ENCODE results near the gene UGT1A8. TPM values are rescaled to one million over a fixed set of nuclear protein-coding genes. Genes with fewer than 3 reads are reported as not detected.
A peak's percentile ranks its signal among the peaks of the same experiment; 100 is the strongest.

The UGT1A8 gene
- total RNA-seq, 1 experiment from 2014 or later, result 2.2 TPM

- no peak for DNase-seq
- Histone ChIP-seq H3K9me3 (no peaks in the 10 kb centered on the region), H3K27me3 (no peaks in the 10 kb centered on the region; the same call in 1 of the 2 replicates), H3K36me3 (no peaks in the 10 kb centered on the region), H3K4me3 (no peak within 1 kb of the TSS)
Observed at GRCh38 chr2:233671290-233672161, 54.1 kb downstream of the UGT1A8 start, which contains the start of gene UGT1A9. TSS of gene UGT1A9 (plus strand) at chr2:233671898. CDS start at chr2:233671935, 37 bp downstream.

GRCh38 chr2:233672886-233673285 is 55.5 kb downstream of the UGT1A8 start:
- no peaks in the 10 kb centered on the region for H3K36me3 ChIP-seq
- H3K9me3 ChIP-seq, result no peaks in the 10 kb centered on the region
- no peaks in the 10 kb centered on the region; the same call in 1 of the 2 replicates for H3K27me3 ChIP-seq
- DNase-seq, result no peak
- no peak overlapping the region for H3K4me3 ChIP-seq

- Histone ChIP-seq H3K27me3 (no peaks in the 10 kb centered on the region; the same call in 1 of the 2 replicates), H3K4me3 (no peak overlapping the region), H3K36me3 (no peaks in the 10 kb centered on the region), H3K9me3 (no peaks in the 10 kb centered on the region)
- DNase-seq, result no peak
Observed at GRCh38 chr2:233673896-233674295, 56.5 kb downstream of the UGT1A8 start.

- DNase-seq, result no peak
- Histone ChIP-seq H3K27me3 (no peaks in the 10 kb centered on the region), H3K36me3 (no peaks in the 10 kb centered on the region), H3K4me3 (no peak overlapping the region), H3K9me3 (no peaks in the 10 kb centered on the region)
Observed at GRCh38 chr2:233674314-233674713, 56.9 kb downstream of the UGT1A8 start.

- no peak overlapping the region for H3K4me3 ChIP-seq
- no peak for DNase-seq
- H3K27me3 ChIP-seq, result no peaks in the 10 kb centered on the region
- H3K9me3 ChIP-seq, result no peaks in the 10 kb centered on the region
- no peaks in the 10 kb centered on the region for H3K36me3 ChIP-seq
Observed at GRCh38 chr2:233674995-233675394, 57.6 kb downstream of the UGT1A8 start.

GRCh38 chr2:233676046-233676445 is 58.6 kb downstream of the UGT1A8 start:
- DNase-seq, result peak; percentile 19
- Histone ChIP-seq H3K4me3 (no peak overlapping the region), H3K36me3 (no peaks in the 10 kb centered on the region)

GRCh38 chr2:233679196-233679595 is 61.8 kb downstream of the UGT1A8 start:
- no peak for DNase-seq
- Histone ChIP-seq H3K4me3 (no peak overlapping the region), H3K27me3 (no peaks in the 10 kb centered on the region), H3K36me3 (no peaks in the 10 kb centered on the region), H3K9me3 (no peaks in the 10 kb centered on the region)

More at GRCh38 chr2:233676046-233676445, 58.6 kb downstream of the UGT1A8 start:
- no peaks in the 10 kb centered on the region for H3K9me3 ChIP-seq
- no peaks in the 10 kb centered on the region for H3K27me3 ChIP-seq

GRCh38 chr2:233680361-233681045 is 63.1 kb downstream of the UGT1A8 start:
- H3K9me3 ChIP-seq, result no peaks in the 10 kb centered on the region
- H3K4me3 ChIP-seq, result no peak overlapping the region
- no peak for DNase-seq
- no peaks in the 10 kb centered on the region for H3K27me3 ChIP-seq
- no peaks in the 10 kb centered on the region for H3K36me3 ChIP-seq

- no peak for DNase-seq
- no peaks in the 10 kb centered on the region for H3K9me3 ChIP-seq
- H3K4me3 ChIP-seq, result no peak within 1 kb of the TSS
- H3K36me3 ChIP-seq, result no peaks in the 10 kb centered on the region
- no peaks in the 10 kb centered on the region for H3K27me3 ChIP-seq
Observed at GRCh38 chr2:233681521-233682099, 64.2 kb downstream of the UGT1A8 start, which contains the start of gene UGT1A7. TSS of gene UGT1A7 (plus strand) at chr2:233681901. CDS start at chr2:233681938, 37 bp downstream.

- Histone ChIP-seq H3K27me3 (no peaks in the 10 kb centered on the region; the same call in 1 of the 2 replicates), H3K9me3 (0 out of 2 replicates have a peak, but pooled peaks cover 2% of the 10 kb centered on the region), H3K4me3 (no peak overlapping the region), H3K36me3 (no peaks in the 10 kb centered on the region)
- no peak for DNase-seq
Observed at GRCh38 chr2:233684640-233685039, 67.2 kb downstream of the UGT1A8 start.

- H3K9me3 ChIP-seq, result 0 out of 2 replicates have a peak, but pooled peaks cover 2% of the 10 kb centered on the region
- no peaks in the 10 kb centered on the region; the same call in 1 of the 2 replicates for H3K27me3 ChIP-seq
- H3K4me3 ChIP-seq, result no peak overlapping the region
- no peak for DNase-seq
- no peaks in the 10 kb centered on the region for H3K36me3 ChIP-seq
Observed at GRCh38 chr2:233686928-233687327, 69.5 kb downstream of the UGT1A8 start.

- Histone ChIP-seq H3K27me3 (no peaks in the 10 kb centered on the region; the same call in 1 of the 2 replicates), H3K9me3 (0 out of 2 replicates have a peak, but pooled peaks cover 2% of the 10 kb centered on the region), H3K4me3 (no peak overlapping the region), H3K36me3 (no peaks in the 10 kb centered on the region)
- no peak for DNase-seq
Observed at GRCh38 chr2:233688341-233688740, 70.9 kb downstream of the UGT1A8 start.

GRCh38 chr2:233689031-233689430 is 71.6 kb downstream of the UGT1A8 start:
- DNase-seq, result no peak

GRCh38 chr2:233689501-233689900 is 72.1 kb downstream of the UGT1A8 start:
- DNase-seq, result no peak
- no peak overlapping the region for H3K4me3 ChIP-seq
- H3K27me3 ChIP-seq, result no peaks in the 10 kb centered on the region; the same call in 1 of the 2 replicates
- H3K36me3 ChIP-seq, result no peaks in the 10 kb centered on the region
- 0 out of 2 replicates have a peak, but pooled peaks cover 2% of the 10 kb centered on the region for H3K9me3 ChIP-seq

More at GRCh38 chr2:233689031-233689430, 71.6 kb downstream of the UGT1A8 start:
- Histone ChIP-seq H3K27me3 (no peaks in the 10 kb centered on the region; the same call in 1 of the 2 replicates), H3K9me3 (0 out of 2 replicates have a peak, but pooled peaks cover 2% of the 10 kb centered on the region), H3K4me3 (no peak overlapping the region), H3K36me3 (no peaks in the 10 kb centered on the region)

- H3K27me3 ChIP-seq, result no peaks in the 10 kb centered on the region; the same call in 1 of the 2 replicates
- H3K9me3 ChIP-seq, result 0 out of 2 replicates have a peak, but pooled peaks cover 2% of the 10 kb centered on the region
- no peaks in the 10 kb centered on the region for H3K36me3 ChIP-seq
- DNase-seq, result no peak
- no peak overlapping the region for H3K4me3 ChIP-seq
Observed at GRCh38 chr2:233690444-233690843, 73.0 kb downstream of the UGT1A8 start.
